Testis (tissue), 3 donors: Measurements from ENCODE around the gene MEAF6. TPM values are rescaled to one million over a fixed set of nuclear protein-coding genes. Genes with fewer than 3 reads are reported as not detected.

Experiments used
- DNase-seq: peaks from one replicate; pipeline ENCODE4 v3.0.0-alpha.2; 2019
- H3K27ac ChIP-seq, 2 donors: fragments of 200-600 bp; sonication (generic); one replicate each; pipeline ENCODE4 v1.5.1; 2019
- H3K27me3 ChIP-seq: fragments of 200-600 bp; sonication (generic); one replicate; pipeline ENCODE4 v1.5.1; 2019
- H3K36me3 ChIP-seq: fragments of 200-600 bp; sonication (generic); one replicate; pipeline ENCODE4 v1.5.1; 2017; ENCODE audit warnings: low read depth; ENCODE audit errors: missing control alignments
- H3K4me1 ChIP-seq: fragments of 200-600 bp; sonication (generic); one replicate; pipeline ENCODE4 v1.5.1; 2019
- H3K4me3 ChIP-seq, 2 donors: fragments of 200-600 bp; sonication (generic); one replicate each; pipeline ENCODE4 v1.5.1; 2017 to 2019
- H3K9me3 ChIP-seq: fragments of 200-600 bp; sonication (generic); one replicate; pipeline ENCODE4 v1.5.1; 2017
- CTCF ChIP-seq, 3 experiments: fragments of 450-650 bp in 2 of 3; fragments of 200-600 bp in 1 of 3; sonication (generic) in 1 of 3; IDR thresholded peaks; one replicate each; pipeline ENCODE4 v1.5.1; 2016 to 2019; ENCODE audit warnings: antibody characterized with exemption in 3 of 3, mild to moderate bottlenecking in 2 of 3, moderate library complexity in 1 of 3
- POLR2A ChIP-seq: fragments of 450-650 bp; IDR thresholded peaks from one replicate; pipeline ENCODE4 v1.6.1; 2017; ENCODE audit warnings: antibody characterized with exemption, mild to moderate bottlenecking, moderate library complexity
- WGBS, 2 donors: methylation state at CpG; one replicate each; pipeline ENCODE4 v1.1.5; 2018; 5-methylcytosine and 5-hydroxymethylcytosine counted together
- intact Hi-C: fragments of 100-400 bp; cut with DNase I; formaldehyde crosslinking; loops from one replicate; pipeline ENCODE4 v1.15.1; 2023; ENCODE audit warnings: low total_unique reads
- polyA plus RNA-seq: library from polyadenylated mRNA; stranded (reverse); fragments of 350-450 nt; fragmentation: Illumina TruSeq; extraction: RNeasy Lipid Tissue Mini Kit (QIAGEN cat#74804); gene quantifications from one replicate; pipeline ENCODE4 v1.2.3, GENCODE V29; 2014; ENCODE audit warnings: low read depth, low replicate concordance; ENCODE audit not compliant: insufficient read depth
- total RNA-seq, 2 donors: library from RNA; depleted of rRNA; stranded (reverse); fragments of >200 nt; gene quantifications; one replicate each; pipeline ENCODE4 v1.2.3, GENCODE V29; 2016

Gene MEAF6
- total and polyA plus RNA-seq, 3 donors from 2014 or later, result 132 to 140 (median 134) TPM

DNA sequence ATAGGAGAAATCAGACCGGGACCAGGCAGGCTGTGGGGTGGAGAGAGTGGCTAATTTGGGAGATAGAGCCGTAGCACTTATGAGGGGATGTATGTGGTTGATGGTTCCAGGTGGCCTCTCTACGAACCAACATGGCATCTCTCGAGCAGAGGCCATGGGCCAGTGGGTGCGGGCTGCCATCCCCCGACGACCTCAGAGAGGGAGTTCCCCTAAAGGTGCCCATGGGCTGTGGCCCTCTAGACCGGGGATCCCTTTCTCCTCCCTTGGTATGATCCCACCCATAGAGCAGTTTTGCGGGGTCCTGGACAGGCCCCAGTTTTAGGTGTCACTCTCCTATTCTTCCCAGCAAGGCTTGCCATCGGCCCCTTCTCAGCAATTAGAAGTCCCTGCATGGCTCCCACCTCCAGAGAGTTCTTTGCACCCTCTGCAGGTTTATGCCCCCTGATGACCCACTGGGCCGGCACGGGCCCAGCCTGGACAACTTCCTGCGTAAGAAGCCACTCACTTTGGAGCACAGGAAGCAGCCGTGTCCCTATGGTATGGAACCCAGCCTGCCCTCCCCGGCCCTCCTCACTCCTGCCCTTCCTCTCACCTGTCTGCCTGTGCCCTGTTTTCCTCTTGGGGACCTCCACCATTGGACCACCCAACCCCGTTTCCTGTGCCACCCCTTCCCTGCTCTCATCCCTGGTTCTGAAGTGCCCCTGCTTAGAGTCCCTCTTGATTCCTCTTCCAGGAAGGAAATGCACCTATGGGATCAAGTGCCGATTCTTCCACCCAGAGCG, 32.4 kb downstream of the MEAF6 start:
- Histone ChIP-seq H3K27me3 (no peaks in the 10 kb centered on the region), H3K9me3 (no peaks in the 10 kb centered on the region), H3K27ac (no peak overlapping the region), H3K36me3 (no peaks in the 10 kb centered on the region), H3K4me3 (no peak overlapping the region), H3K4me1 (peaks cover 60% of the 10 kb centered on the region)
- WGBS, 2 donors, result 91 to 92% methylated on average over 17 to 18 of the region's 18 CpGs
- TF ChIP-seq POLR2A, result no peak
- no peak for TF ChIP-seq CTCF (IDR thresholded peaks at IDR 0.05)
- DNase-seq, result no peak
- intact Hi-C loops, result no loop called here

GRCh38 chr1:37481289-37482003, 33.1 kb downstream of the MEAF6 start:
- no peak overlapping the region for H3K27ac ChIP-seq
- DNase-seq, result no peak

DNA sequence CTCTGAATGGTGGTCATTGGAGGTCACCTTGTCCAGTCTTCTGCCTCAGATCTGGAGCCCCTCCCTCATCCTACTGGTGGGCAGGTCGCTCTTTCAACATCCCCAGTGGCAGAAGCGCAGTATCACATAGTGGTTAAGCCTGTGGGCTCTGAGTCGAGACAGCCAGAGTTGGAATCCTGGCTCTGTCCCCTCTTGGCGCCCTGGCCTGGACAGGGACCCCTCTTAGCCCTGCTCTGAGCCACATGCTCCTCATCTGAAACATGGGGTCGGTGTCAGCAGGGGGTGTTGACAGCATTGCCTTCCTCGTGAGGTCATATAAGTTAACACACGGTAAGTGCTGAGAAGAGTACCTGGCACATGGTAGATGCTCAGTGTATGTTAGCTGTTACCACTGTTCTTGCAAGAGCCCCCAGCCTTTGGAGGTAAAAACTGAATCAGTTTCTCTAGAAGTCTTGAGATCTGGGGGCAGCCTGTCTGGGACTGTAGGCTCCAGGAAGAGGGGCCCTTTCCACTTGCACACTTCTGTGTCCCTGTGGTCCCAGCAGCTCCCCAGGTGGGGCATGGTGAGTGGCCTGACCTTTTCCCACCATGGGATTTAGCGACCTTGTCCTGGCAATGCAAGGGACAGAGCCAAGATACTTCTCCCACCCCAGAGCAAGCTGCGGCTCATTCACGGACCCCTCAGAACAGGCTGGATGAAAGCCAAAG, 33.8 kb downstream of the MEAF6 start:
- TF ChIP-seq CTCF (IDR thresholded peaks at IDR 0.05) (no peak), POLR2A (no peak)
- Histone ChIP-seq H3K4me3 (no peak overlapping the region), H3K36me3 (no peaks in the 10 kb centered on the region), H3K27ac (no peak overlapping the region), H3K27me3 (no peaks in the 10 kb centered on the region), H3K9me3 (no peaks in the 10 kb centered on the region), H3K4me1 (peaks cover 60% of the 10 kb centered on the region)
- intact Hi-C loops, result no loop called here
- no peak for DNase-seq
- WGBS, 2 donors, result 89 to 90% methylated on average over 10 of the region's 10 CpGs

More at GRCh38 chr1:37481289-37482003, 33.1 kb downstream of the MEAF6 start:
- TF ChIP-seq CTCF (IDR thresholded peaks at IDR 0.05), result no peak
- no peak for TF ChIP-seq POLR2A
- Histone ChIP-seq H3K36me3 (no peaks in the 10 kb centered on the region), H3K9me3 (no peaks in the 10 kb centered on the region), H3K4me3 (no peak overlapping the region), H3K4me1 (peaks cover 60% of the 10 kb centered on the region), H3K27me3 (no peaks in the 10 kb centered on the region)
- 89 to 94% methylated on average over 21 to 26 of the region's 26 CpGs for WGBS, 2 donors
- intact Hi-C loops, result no loop called here

GRCh38 chr1:37480125-37480466, 34.5 kb downstream of the MEAF6 start:
- peaks cover 60% of the 10 kb centered on the region for H3K4me1 ChIP-seq
- TF ChIP-seq CTCF (IDR thresholded peaks at IDR 0.05) (no peak), POLR2A (no peak)
- H3K4me3 ChIP-seq, result no peak overlapping the region
- H3K36me3 ChIP-seq, result no peaks in the 10 kb centered on the region
- intact Hi-C loops, result no loop called here
- DNase-seq, result no peak
- WGBS, 2 donors, result 79 to 100% methylated on average over 3 to 5 of the region's 5 CpGs
- no peaks in the 10 kb centered on the region for H3K9me3 ChIP-seq
- peak overlapping the region; percentile 59 to 87 for H3K27ac ChIP-seq
- no peaks in the 10 kb centered on the region for H3K27me3 ChIP-seq
